Panc1 (cell line): ENCODE measurements around the gene KLF15. TPM values are rescaled to one million over a fixed set of nuclear protein-coding genes. Genes with fewer than 3 reads are reported as not detected.

Experiments used
- ATAC-seq: fragments of 200-7000 bp; cut with Tn5 transposase; 2 replicates; pipeline ENCODE4 v1.9.1; 2020; ENCODE audit warnings: mild to moderate bottlenecking, moderate library complexity
- BruUV-seq: library from RNA; stranded (reverse); fragments of 400-500 nt; replicated peaks from 2 replicates; lab custom pipeline; 2021; lab: Mats Ljungman, UMichigan
- CTCF ChIA-PET: fragments of 300-600 bp; sonication (Branson Sonifier 250); formaldehyde crosslinking; loops from one replicate; lab custom pipeline; 2022; ENCODE audit warnings: antibody characterized with exemption; lab: Charles Lee
- POLR2A ChIA-PET: fragments of 300-600 bp; sonication (Branson Sonifier 250); formaldehyde crosslinking; loops from one replicate; lab custom pipeline; 2022; ENCODE audit warnings: antibody characterized with exemption; lab: Charles Lee
- DNase-seq: peaks from one replicate; pipeline ENCODE4 v3.0.0-alpha.2; 2010; ENCODE audit warnings: low read depth, low spot score
- H3K27ac ChIP-seq: 2 replicates; pipeline ENCODE4 v1.5.1; 2011; ENCODE audit warnings: mild to moderate bottlenecking, low read length, inconsistent platforms
- H3K27me3 ChIP-seq: fragments of 200-500 bp; sonication (Bioruptor generic); 2 replicates; pipeline ENCODE4 v1.6.0; 2014; ENCODE audit warnings: low read length, inconsistent platforms; ENCODE audit not compliant: control insufficient read depth, insufficient read depth
- H3K36me3 ChIP-seq: fragments of 200-500 bp; sonication (Bioruptor generic); 2 replicates; pipeline ENCODE4 v1.5.1; 2014; ENCODE audit warnings: inconsistent platforms, mild to moderate bottlenecking, low read length, moderate library complexity; ENCODE audit not compliant: control insufficient read depth, insufficient read depth
- H3K4me1 ChIP-seq: 2 replicates; pipeline ENCODE4 v1.5.1; 2011; ENCODE audit warnings: inconsistent platforms, mild to moderate bottlenecking, low read length, moderate library complexity; ENCODE audit not compliant: control insufficient read depth, insufficient read depth
- H3K4me3 ChIP-seq, 2 experiments: 2 replicates each; pipeline ENCODE4 v1.5.1; 2011 to 2012; ENCODE audit warnings: low read depth in 2 of 2, low read length in 2 of 2, mild to moderate bottlenecking in 2 of 2, inconsistent platforms in 1 of 2, moderate library complexity in 1 of 2
- H3K9me3 ChIP-seq: fragments of 200-500 bp; sonication (Bioruptor generic); 2 replicates; pipeline ENCODE4 v1.5.1; 2014; ENCODE audit warnings: low read depth, mild to moderate bottlenecking, inconsistent platforms, low read length, moderate library complexity; ENCODE audit not compliant: control insufficient read depth, insufficient read depth
- CTCF ChIP-seq: fragments of 450-650 bp; IDR thresholded peaks from 2 replicates; pipeline ENCODE4 v1.5.1; 2017; ENCODE audit warnings: mild to moderate bottlenecking
- POLR2AphosphoS5 ChIP-seq: IDR thresholded peaks from 2 replicates; pipeline ENCODE4 v1.6.1; 2012; ENCODE audit warnings: mild to moderate bottlenecking, low read depth, low read length, moderate library complexity
- REST ChIP-seq, 2 experiments: IDR thresholded peaks; 2 replicates each; pipeline ENCODE4 v1.6.1; 2011 to 2012; ENCODE audit warnings: low read depth in 2 of 2, control low read depth in 1 of 2, low read length in 1 of 2, mild to moderate bottlenecking in 1 of 2, moderate library complexity in 1 of 2; ENCODE audit not compliant: insufficient read depth in 1 of 2
- SIN3A ChIP-seq: IDR thresholded peaks from 2 replicates; pipeline ENCODE4 v1.6.1; 2012; ENCODE audit warnings: low read depth, mild to moderate bottlenecking, low read length, moderate library complexity, borderline replicate concordance; ENCODE audit not compliant: insufficient read depth
- TCF7L2 ChIP-seq: IDR thresholded peaks from 2 replicates; pipeline ENCODE4 v1.6.1; 2011; ENCODE audit warnings: mild to moderate bottlenecking, low read depth, low read length, inconsistent platforms
- in situ Hi-C: cut with HindIII; loops from 2 replicates; pipeline ENCODE4 v1.10.0; 2016; ENCODE audit warnings: low sequenced_read_pairs, low pct_unique_long_range_greater_than_20kb
- intact Hi-C: fragments of 100-400 bp; cut with micrococcal nuclease; formaldehyde crosslinking; loops from one replicate; pipeline ENCODE4 v1.10.0; 2022; ENCODE audit not compliant: unreplicated experiment
- total RNA-seq: library from RNA; stranded (reverse); gene quantifications from one replicate; pipeline ENCODE4 v1.2.1, GENCODE V29; 2021; ENCODE audit not compliant: unreplicated experiment

Gene KLF15
- total RNA-seq, 1 experiment from 2014 or later, result 0.10 TPM

GRCh38 chr3:126378341-126378751 lies 21.1 kb upstream of the KLF15 start:
- ChIA-PET CTCF (no interaction called here), POLR2A (no interaction called here)
- H3K36me3 ChIP-seq, result no peaks in the 10 kb centered on the region
- DNase-seq (no peak), ATAC-seq (no peak)
- H3K27me3 ChIP-seq, result no peaks in the 10 kb centered on the region
- TF ChIP-seq TCF7L2 (no peak), REST (IDR thresholded peaks at IDR 0.05; ENCODE audit: insufficient read depth in 1 of 2, low read depth in 2 of 2, low read length in 1 of 2) (no peak), POLR2AphosphoS5 (no peak), CTCF (no peak)
- intact Hi-C loops, result no loop called here
- no peak overlapping the region for H3K4me3 ChIP-seq
- no peaks in the 10 kb centered on the region for H3K9me3 ChIP-seq
- H3K27ac ChIP-seq, result no peak overlapping the region
- no TSS peak for BruUV-seq
- in situ Hi-C loops, result no loop called here
- no peaks in the 10 kb centered on the region for H3K4me1 ChIP-seq

GRCh38 chr3:126377211-126377610 lies 20.0 kb upstream of the KLF15 start:
- Histone ChIP-seq H3K27me3 (no peaks in the 10 kb centered on the region), H3K9me3 (no peaks in the 10 kb centered on the region), H3K27ac (no peak overlapping the region), H3K36me3 (no peaks in the 10 kb centered on the region), H3K4me1 (no peaks in the 10 kb centered on the region), H3K4me3 (no peak overlapping the region)
- ATAC-seq, result no peak
- in situ Hi-C loops, result no loop called here
- POLR2A ChIA-PET, result no interaction called here
- DNase-seq, result no peak
- TF ChIP-seq SIN3A, result no peak
- no peak for TF ChIP-seq TCF7L2
- no peak for TF ChIP-seq CTCF
- no peak for TF ChIP-seq REST (IDR thresholded peaks at IDR 0.05; ENCODE audit: insufficient read depth in 1 of 2, low read depth in 2 of 2, low read length in 1 of 2)
- TF ChIP-seq POLR2AphosphoS5, result no peak
- BruUV-seq, result no TSS peak
- intact Hi-C loops, result no loop called here
- CTCF ChIA-PET, result no interaction called here
